CD4-positive, alpha-beta T cell treated with Interleukin-2 at 100 ng/mL for 4 hours (primary cell): ENCODE results near the gene SELENOH.

Experiments
- DNase-seq: peaks from one replicate; pipeline ENCODE4 v3.0.0-alpha.2; 2020; ENCODE audit warnings: low spot score

Gene SELENOH

DNA sequence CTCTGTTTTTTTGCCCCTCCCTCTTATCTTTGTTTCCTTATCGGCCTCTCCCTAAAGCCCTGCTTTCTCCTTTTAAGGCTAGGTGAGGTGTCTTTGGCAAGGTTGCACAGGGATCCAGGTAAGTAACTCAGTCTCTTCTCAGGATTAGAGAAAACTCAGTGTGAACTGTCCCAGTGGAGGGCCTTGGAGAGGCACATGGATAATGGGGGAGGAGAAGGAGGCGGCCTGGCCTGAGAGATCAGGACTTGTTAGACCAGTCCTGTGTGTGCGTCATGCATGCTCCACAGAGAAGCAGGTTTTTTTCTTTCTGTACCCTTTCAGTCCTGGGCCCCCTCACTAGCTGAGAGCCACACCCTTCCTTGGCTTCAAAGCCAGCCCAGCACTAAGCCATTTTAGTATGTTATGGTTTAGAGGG is 40.2 kb downstream of the SELENOH start:
- DNase-seq: no peak

DNA sequence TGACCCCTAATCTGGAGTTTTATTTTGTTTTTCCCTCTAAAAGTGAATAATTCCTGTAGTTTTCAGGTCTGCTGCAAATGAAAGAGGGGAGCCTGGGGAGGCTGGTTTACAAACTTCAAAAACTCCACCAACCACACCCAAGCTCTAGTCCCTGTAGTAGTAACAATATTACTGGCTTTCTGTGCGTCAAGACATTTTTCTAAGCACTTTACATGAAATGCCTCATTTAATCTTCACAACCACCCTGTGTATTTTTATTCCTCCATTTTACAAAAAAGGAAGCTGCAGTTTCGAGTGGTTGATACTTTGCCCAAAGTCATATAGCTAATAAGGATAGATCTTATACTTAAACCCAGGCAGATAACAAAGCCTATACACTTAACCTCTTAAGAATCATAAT is 43.8 kb downstream of the SELENOH start:
- DNase-seq: no peak

DNA sequence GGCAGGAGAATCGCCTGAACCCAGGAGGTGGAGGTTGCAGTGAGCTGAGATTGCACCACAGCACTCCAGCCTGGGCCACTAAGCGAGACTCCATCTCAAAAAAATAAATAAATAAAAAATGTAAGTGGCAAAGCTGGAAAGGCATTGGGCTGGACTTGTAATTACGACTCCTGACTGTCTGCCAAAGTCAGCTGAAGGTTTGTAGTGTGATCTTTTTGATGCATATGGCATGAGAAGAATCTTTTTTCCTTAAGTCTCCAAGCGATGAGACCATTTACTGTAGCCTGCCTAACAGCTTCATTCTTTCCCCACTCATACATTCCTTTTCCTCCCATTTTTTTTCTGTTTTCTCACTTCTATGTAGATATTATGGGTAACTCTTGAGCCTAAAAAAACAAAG is 45.1 kb downstream of the SELENOH start:
- DNase-seq: no peak

DNA sequence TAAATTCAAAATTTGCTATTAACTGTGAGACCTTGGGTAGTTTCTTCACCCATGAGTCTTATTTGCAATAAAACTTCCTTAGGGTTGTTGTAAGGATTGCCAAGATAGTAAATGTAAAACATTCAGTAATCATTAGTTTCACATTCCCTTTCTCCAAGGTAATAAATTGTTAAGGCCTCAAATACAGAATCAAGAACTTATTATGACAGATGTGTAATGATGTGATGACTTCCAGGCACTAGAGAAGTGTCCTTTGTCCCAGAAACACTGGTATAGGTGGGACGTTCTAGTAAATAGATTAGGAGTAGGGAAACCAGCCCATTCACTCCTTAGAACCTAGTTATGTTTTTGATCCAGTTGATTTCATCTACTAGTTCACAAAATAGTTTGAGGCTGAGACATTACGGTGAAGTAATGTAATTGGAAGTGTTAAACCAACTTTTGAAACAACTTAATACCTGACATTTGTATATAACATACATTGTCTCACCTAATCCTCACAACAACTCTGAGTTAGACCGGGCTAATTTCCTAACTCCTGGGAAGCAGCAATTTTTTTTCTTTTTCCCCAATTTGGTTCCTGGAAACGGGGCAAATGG is 45.8 kb downstream of the SELENOH start:
- DNase-seq: no peak

DNA sequence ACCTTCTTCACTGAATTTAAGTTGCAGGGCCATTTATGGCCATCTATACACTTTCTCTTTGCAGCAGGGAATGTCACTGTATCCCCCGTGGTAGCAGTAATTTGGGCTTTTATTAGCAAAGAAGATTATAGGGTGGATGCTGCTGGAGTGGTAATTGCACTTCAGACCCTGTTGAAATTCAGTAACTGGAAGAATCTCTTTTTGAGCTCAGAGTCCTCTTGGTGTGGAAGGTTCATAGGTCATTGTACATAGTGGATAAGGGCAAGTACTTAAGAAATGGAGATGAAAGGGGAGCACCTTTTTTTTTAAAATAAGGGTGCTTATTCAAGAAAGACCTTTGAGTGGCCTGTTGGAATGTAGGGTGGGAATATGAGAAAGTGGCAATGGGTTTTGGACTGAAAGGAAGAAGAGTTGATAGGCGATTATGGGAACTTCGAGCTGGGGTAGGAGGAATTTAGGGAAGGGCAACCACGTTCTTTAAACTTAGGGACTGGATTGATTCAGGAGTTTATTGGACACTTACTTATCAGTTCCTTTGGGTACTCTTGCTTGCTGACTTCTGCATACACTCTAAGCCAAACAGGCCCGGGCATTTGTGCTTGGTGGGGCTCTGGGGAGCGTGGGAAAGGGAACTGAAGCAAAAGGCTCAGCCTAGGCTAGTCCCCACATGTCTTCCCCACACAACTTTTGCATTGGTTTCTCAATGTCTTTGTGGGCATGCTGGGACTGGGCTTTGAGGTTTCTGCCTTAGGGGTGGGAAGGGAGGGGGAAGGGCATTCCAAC is 46.8 kb downstream of the SELENOH start:
- no peak for DNase-seq

DNA sequence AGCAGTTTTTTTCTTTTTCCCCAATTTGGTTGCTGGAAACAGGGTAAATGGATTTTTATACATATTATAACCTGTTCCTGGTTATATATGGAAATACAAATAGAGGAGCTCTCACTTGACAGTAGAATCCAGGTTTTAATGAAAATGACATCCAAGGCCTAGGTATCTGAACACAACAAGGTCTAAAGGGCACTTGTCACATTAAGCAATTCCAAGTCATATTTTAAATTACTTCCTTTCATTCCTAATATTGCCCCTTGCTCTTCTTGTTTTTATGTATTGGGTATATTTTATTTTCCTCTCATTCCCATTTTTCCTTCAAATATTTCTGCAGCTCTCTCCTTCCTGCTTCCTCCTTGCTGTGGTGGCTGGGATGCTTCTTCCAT is 47.4 kb downstream of the SELENOH start:
- DNase-seq: no peak

DNA sequence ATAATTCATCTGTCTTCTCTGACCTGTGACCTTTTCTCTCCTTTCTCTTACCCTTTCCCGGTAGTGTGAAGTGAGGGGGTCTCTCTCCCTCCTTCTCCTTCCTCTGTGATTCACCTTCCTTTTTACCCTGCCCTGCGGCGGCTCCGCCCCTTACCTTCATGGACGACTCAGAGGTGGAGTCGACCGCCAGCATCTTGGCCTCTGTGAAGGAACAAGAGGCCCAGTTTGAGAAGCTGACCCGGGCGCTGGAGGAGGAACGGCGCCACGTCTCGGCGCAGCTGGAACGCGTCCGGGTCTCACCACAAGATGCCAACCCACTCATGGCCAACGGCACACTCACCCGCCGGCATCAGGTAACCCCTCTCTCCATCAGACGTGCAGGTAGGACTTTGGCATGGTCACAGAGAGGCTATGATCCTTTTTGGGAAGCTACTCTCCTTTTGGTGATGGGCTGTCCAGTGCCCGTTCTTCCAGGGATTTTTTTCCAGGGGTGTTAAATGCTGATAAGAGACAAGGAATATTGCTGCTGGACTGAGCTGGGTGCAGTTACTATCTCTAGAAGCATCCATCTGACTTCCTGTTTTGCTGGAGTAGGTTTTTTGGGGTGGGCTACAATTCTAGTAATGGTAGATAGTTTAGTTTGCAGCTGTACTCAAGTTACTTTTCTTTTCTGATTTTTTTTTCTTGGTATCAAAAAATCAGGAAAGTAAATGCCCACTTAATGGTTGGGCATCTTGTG is 50.2 kb downstream of the SELENOH start:
- no peak for DNase-seq

DNA sequence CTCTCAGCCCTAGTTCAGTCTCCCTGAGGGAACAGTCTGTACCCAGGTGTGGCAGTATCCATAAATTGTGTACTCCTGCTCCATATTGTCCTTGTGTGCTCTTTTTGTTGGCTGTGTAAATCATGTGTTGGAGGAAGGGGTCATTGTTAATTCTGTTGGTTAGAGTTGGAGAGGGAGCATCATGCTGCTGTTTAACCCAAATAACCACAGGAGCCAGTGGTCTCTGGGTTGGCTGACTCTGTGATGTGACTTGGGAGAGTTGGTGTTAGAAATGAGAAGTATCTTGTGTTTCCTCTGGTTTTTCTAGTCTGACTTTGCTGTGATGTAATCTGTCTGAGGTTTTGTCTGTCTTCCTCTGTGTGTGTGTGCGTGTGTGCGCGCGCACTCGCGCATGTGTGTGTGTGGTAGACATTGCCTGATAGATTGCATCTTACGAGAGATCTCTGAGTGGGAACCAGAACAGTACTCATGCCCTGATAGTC is 50.8 kb downstream of the SELENOH start:
- peak; percentile 94 for DNase-seq

DNA sequence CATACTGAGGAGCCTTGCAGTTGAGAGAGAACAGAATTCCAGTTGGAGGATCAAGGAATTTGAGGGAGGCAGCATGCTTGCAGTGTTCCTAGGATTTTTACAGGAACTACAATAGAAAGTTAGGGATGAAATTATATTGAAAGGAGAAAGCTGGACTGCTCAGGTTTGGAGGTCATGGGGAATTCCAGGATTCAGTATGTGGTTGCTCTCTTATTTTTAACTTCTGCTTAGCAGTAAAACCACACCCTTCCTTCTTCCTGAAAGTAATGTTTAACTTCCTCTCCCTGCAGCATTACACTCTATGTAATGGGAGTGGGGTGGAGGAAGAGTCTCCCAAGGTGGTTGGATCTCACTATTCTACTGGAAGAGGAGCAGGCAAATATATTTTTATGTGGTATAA is 51.6 kb downstream of the SELENOH start:
- peak; percentile 24 for DNase-seq
